Mesenchymal stem cell (in vitro differentiated cells and primary cell): Measurements from ENCODE around the gene CHCHD3.

ENCODE experiments used
- DNase-seq: peaks from one replicate; pipeline ENCODE4 v3.0.0-alpha.2; 2013
- H2AFZ ChIP-seq: one replicate; pipeline ENCODE4 v1.6.1; 2013; ENCODE audit warnings: low read depth, mild to moderate bottlenecking, control low read depth, inconsistent platforms, low read length, moderate library complexity
- H2AK5ac ChIP-seq: 2 replicates; pipeline ENCODE4 v1.6.1; 2013; ENCODE audit warnings: low read length, moderate library complexity, mild to moderate bottlenecking, inconsistent platforms; ENCODE audit not compliant: severe bottlenecking
- H2BK120ac ChIP-seq: one replicate; pipeline ENCODE4 v1.6.1; 2013; ENCODE audit warnings: low read depth, mild to moderate bottlenecking, inconsistent platforms, low read length, moderate library complexity
- H2BK12ac ChIP-seq, 2 experiments: one replicate each; pipeline ENCODE4 v1.6.1; 2013; ENCODE audit warnings: inconsistent platforms in 2 of 2, low read length in 2 of 2, mild to moderate bottlenecking in 2 of 2, moderate library complexity in 2 of 2, control low read depth in 1 of 2
- H2BK15ac ChIP-seq: one replicate; pipeline ENCODE4 v1.6.1; 2013; ENCODE audit warnings: mild to moderate bottlenecking, low read depth, inconsistent platforms; ENCODE audit not compliant: poor library complexity, severe bottlenecking
- H2BK5ac ChIP-seq: 2 replicates; pipeline ENCODE4 v1.6.1; 2013; ENCODE audit warnings: low read depth, mild to moderate bottlenecking, low read length, control low read depth, inconsistent platforms; ENCODE audit not compliant: poor library complexity, severe bottlenecking
- H3K14ac ChIP-seq, 2 experiments: one replicate each; pipeline ENCODE4 v1.6.1; 2013; ENCODE audit warnings: inconsistent platforms in 2 of 2, low read length in 2 of 2, control low read depth in 1 of 2, mild to moderate bottlenecking in 1 of 2, moderate library complexity in 1 of 2
- H3K18ac ChIP-seq, 2 experiments: one replicate each; pipeline ENCODE4 v1.6.1; 2013; ENCODE audit warnings: inconsistent platforms in 2 of 2, low read length in 2 of 2, control low read depth in 1 of 2, low read depth in 1 of 2, mild to moderate bottlenecking in 1 of 2
- H3K23ac ChIP-seq, 2 experiments: one replicate each; pipeline ENCODE4 v1.6.1; 2013; ENCODE audit warnings: inconsistent platforms in 2 of 2, low read length in 2 of 2, mild to moderate bottlenecking in 2 of 2, moderate library complexity in 2 of 2, control low read depth in 1 of 2
- H3K27ac ChIP-seq: 2 replicates; pipeline ENCODE4 v1.5.1; 2013; ENCODE audit warnings: mild to moderate bottlenecking, moderate library complexity, low read length, control low read depth, inconsistent platforms; ENCODE audit not compliant: poor library complexity, severe bottlenecking
- H3K27me3 ChIP-seq, 2 experiments: 2 replicates each; pipeline versions ENCODE4 v1.6.1 to v1.7.0; 2013; ENCODE audit warnings: low read length in 2 of 2, mild to moderate bottlenecking in 2 of 2, moderate library complexity in 2 of 2, control low read depth in 1 of 2, inconsistent platforms in 1 of 2; ENCODE audit not compliant: control insufficient read depth in 1 of 2, insufficient read depth in 1 of 2
- H3K36me3 ChIP-seq, 2 experiments: 2 replicates each; pipeline versions ENCODE4 v1.6.1 to v1.7.0; 2013; ENCODE audit warnings: low read length in 2 of 2, control low read depth in 1 of 2, inconsistent platforms in 1 of 2, low read depth in 1 of 2, mild to moderate bottlenecking in 1 of 2; ENCODE audit not compliant: insufficient read depth in 2 of 2, control insufficient read depth in 1 of 2
- H3K4ac ChIP-seq, 2 experiments: one replicate each; pipeline ENCODE4 v1.6.1; 2013; ENCODE audit warnings: inconsistent platforms in 2 of 2, low read length in 2 of 2, mild to moderate bottlenecking in 2 of 2, moderate library complexity in 2 of 2, control low read depth in 1 of 2, low read depth in 1 of 2
- H3K4me1 ChIP-seq: 2 replicates; pipeline ENCODE4 v1.6.1; 2013; ENCODE audit warnings: low read depth, low read length, control low read depth; ENCODE audit not compliant: control insufficient read depth, insufficient read depth
- H3K4me2 ChIP-seq: 2 replicates; pipeline ENCODE4 v1.6.1; 2013; ENCODE audit warnings: low read length, mild to moderate bottlenecking, inconsistent platforms; ENCODE audit not compliant: poor library complexity, severe bottlenecking
- H3K4me3 ChIP-seq, 2 experiments: 2 replicates each; pipeline versions ENCODE4 v1.5.1 to v1.7.0; 2013; ENCODE audit warnings: low read length in 2 of 2, mild to moderate bottlenecking in 2 of 2, control low read depth in 1 of 2, low read depth in 1 of 2; ENCODE audit not compliant: insufficient read depth in 1 of 2
- H3K79me1 ChIP-seq: replicated peaks from 2 replicates; pipeline ENCODE4 v1.6.1; 2013; ENCODE audit warnings: mild to moderate bottlenecking, control low read depth, low read length, inconsistent platforms; ENCODE audit not compliant: poor library complexity, severe bottlenecking
- H3K9ac ChIP-seq: 2 replicates; pipeline ENCODE4 v1.7.0; 2013; ENCODE audit warnings: mild to moderate bottlenecking, low read length, moderate library complexity
- H3K9me3 ChIP-seq: 2 replicates; pipeline ENCODE4 v1.7.0; 2013; ENCODE audit warnings: mild to moderate bottlenecking, low read length; ENCODE audit not compliant: control insufficient read depth
- H4K8ac ChIP-seq: one replicate; pipeline ENCODE4 v1.6.1; 2013; ENCODE audit warnings: inconsistent platforms, mild to moderate bottlenecking, low read length, moderate library complexity
- H4K91ac ChIP-seq: one replicate; pipeline ENCODE4 v1.6.1; 2013; ENCODE audit warnings: mild to moderate bottlenecking, low read length, inconsistent platforms
- WGBS: methylation state at CpG from one replicate; pipeline ENCODE4 v1.1.7; 2013; ENCODE audit warnings: mixed read lengths; 5-methylcytosine and 5-hydroxymethylcytosine counted together

CHCHD3 gene

GRCh38 chr7:132997505-132997904 lies 84.4 kb downstream of the CHCHD3 start:
- Histone ChIP-seq H2BK15ac (no peak overlapping the region), H3K9me3 (no peaks in the 10 kb centered on the region), H3K23ac (no peak overlapping the region), H3K14ac (no peak overlapping the region), H3K4me3 (no peak overlapping the region), H3K9ac (no peak overlapping the region), H3K27me3 (no peaks in the 10 kb centered on the region), H2BK5ac (no peak overlapping the region), H3K18ac (no peak overlapping the region), H3K79me1 (peaks cover 16% of the 10 kb centered on the region), H3K4me2 (no peak overlapping the region), H3K4ac (no peak overlapping the region), H3K36me3 (no peaks in the 10 kb centered on the region), H2AK5ac (no peak overlapping the region), H4K8ac (no peak overlapping the region), H2AFZ (no peak overlapping the region), H3K27ac (no peak overlapping the region), H3K4me1 (peaks cover 6% of the 10 kb centered on the region), H2BK120ac (no peak overlapping the region), H4K91ac (no peak overlapping the region), H2BK12ac (no peak overlapping the region)
- DNase-seq, result no peak
- no CpG with 5 or more reads among the region's 1 CpG for WGBS

GRCh38 chr7:132996581-132997242 lies 85.2 kb downstream of the CHCHD3 start:
- Histone ChIP-seq H3K27me3 (no peaks in the 10 kb centered on the region), H2BK5ac (no peak overlapping the region), H2BK120ac (no peak overlapping the region), H2AK5ac (no peak overlapping the region), H3K27ac (peak overlapping the region; percentile 7), H4K8ac (peak overlapping the region; percentile 54), H3K4me1 (peaks cover 12% of the 10 kb centered on the region), H3K9ac (no peak overlapping the region), H3K18ac (no peak overlapping the region), H2BK15ac (no peak overlapping the region), H4K91ac (no peak overlapping the region), H3K36me3 (no peaks in the 10 kb centered on the region), H3K14ac (no peak overlapping the region), H3K4ac (no peak overlapping the region), H3K4me3 (no peak overlapping the region), H3K79me1 (peaks cover 18% of the 10 kb centered on the region), H3K23ac (no peak overlapping the region), H2BK12ac (no peak overlapping the region), H2AFZ (no peak overlapping the region), H3K4me2 (peak overlapping the region; percentile 76), H3K9me3 (no peaks in the 10 kb centered on the region)
- no peak for DNase-seq
- 70% methylated on average over 17 of the region's 17 CpGs for WGBS

GRCh38 chr7:132993377-132994013 lies 88.4 kb downstream of the CHCHD3 start:
- 100% methylated on average over 4 of the region's 5 CpGs for WGBS
- no peak for DNase-seq
- no peak overlapping the region for H3K4me2 ChIP-seq

GRCh38 chr7:132991615-132992587 lies 90.0 kb downstream of the CHCHD3 start:
- no peak overlapping the region for H2BK120ac ChIP-seq
- H4K91ac ChIP-seq, result no peak overlapping the region
- H2BK12ac ChIP-seq, result no peak overlapping the region
- H3K36me3 ChIP-seq, result no peaks in the 10 kb centered on the region
- H3K4me3 ChIP-seq, result no peak overlapping the region
- peaks cover 27% of the 10 kb centered on the region for H3K79me1 ChIP-seq
- H2AK5ac ChIP-seq, result no peak overlapping the region
- H3K9me3 ChIP-seq, result peaks cover under 1% of the 10 kb centered on the region
- H3K4me1 ChIP-seq, result peaks cover 12% of the 10 kb centered on the region
- peak overlapping the region; percentile 37 for H3K27ac ChIP-seq
- no peak overlapping the region for H3K14ac ChIP-seq
- no peak overlapping the region for H2BK15ac ChIP-seq
- H3K4me2 ChIP-seq, result no peak overlapping the region
- H2BK5ac ChIP-seq, result no peak overlapping the region
- H2AFZ ChIP-seq, result no peak overlapping the region
- H3K27me3 ChIP-seq, result no peaks in the 10 kb centered on the region
- H3K23ac ChIP-seq, result no peak overlapping the region
- H4K8ac ChIP-seq, result peak overlapping the region; percentile 75
- 81% methylated on average over 9 of the region's 9 CpGs for WGBS
- peak overlapping the region in 1 of 2 experiments; percentile 6 for H3K4ac ChIP-seq
- no peak overlapping the region for H3K9ac ChIP-seq
- no peak overlapping the region for H3K18ac ChIP-seq
- DNase-seq, result no peak

More at GRCh38 chr7:132993377-132994013, 88.4 kb downstream of the CHCHD3 start:
- Histone ChIP-seq H2AK5ac (no peak overlapping the region), H3K36me3 (no peaks in the 10 kb centered on the region), H3K23ac (no peak overlapping the region), H3K18ac (no peak overlapping the region), H3K79me1 (peaks cover 26% of the 10 kb centered on the region), H2BK12ac (no peak overlapping the region), H2BK5ac (no peak overlapping the region), H2BK15ac (no peak overlapping the region), H4K8ac (no peak overlapping the region), H3K9me3 (no peaks in the 10 kb centered on the region), H3K4me3 (no peak overlapping the region), H3K4ac (no peak overlapping the region), H2AFZ (no peak overlapping the region), H2BK120ac (no peak overlapping the region), H3K14ac (no peak overlapping the region), H3K9ac (no peak overlapping the region), H3K27me3 (no peaks in the 10 kb centered on the region), H3K4me1 (peaks cover 12% of the 10 kb centered on the region), H3K27ac (no peak overlapping the region), H4K91ac (no peak overlapping the region)
